OCI-LY1 (cell line): ENCODE measurements around the gene FLRT1.

Source experiments
- H2AFZ ChIP-seq: fragments of 200-600 bp; sonication (generic), shearing (Covaris generic); 2 replicates; pipeline ENCODE4 v1.6.0; 2014; ENCODE audit warnings: antibody characterized with exemption, mild to moderate bottlenecking, low read length
- H3F3A ChIP-seq: fragments of 200-600 bp; sonication (generic), shearing (Covaris generic); 2 replicates; pipeline ENCODE4 v1.6.0; 2014; ENCODE audit warnings: mild to moderate bottlenecking, antibody characterized with exemption, low read length, moderate library complexity; ENCODE audit not compliant: insufficient read depth
- H3K27ac ChIP-seq: fragments of 200-600 bp; sonication (generic); 2 replicates; pipeline ENCODE4 v1.5.1; 2014; ENCODE audit warnings: low read length, mixed run types, mild to moderate bottlenecking, low read depth; ENCODE audit not compliant: poor library complexity, severe bottlenecking
- H3K27me3 ChIP-seq: fragments of 200-600 bp; sonication (generic); 2 replicates; pipeline ENCODE4 v1.6.0; 2014; ENCODE audit warnings: antibody characterized with exemption, mild to moderate bottlenecking, low read length, moderate library complexity; ENCODE audit not compliant: insufficient read depth
- H3K36me3 ChIP-seq: fragments of 200-600 bp; sonication (generic); 2 replicates; pipeline ENCODE4 v1.6.1; 2014; ENCODE audit warnings: mild to moderate bottlenecking, antibody characterized with exemption, low read length, moderate library complexity, mixed read lengths; ENCODE audit not compliant: insufficient read depth
- H3K4me1 ChIP-seq: fragments of 200-600 bp; sonication (generic); 2 replicates; pipeline ENCODE4 v1.5.1; 2014; ENCODE audit warnings: mild to moderate bottlenecking, low read length, moderate library complexity; ENCODE audit not compliant: insufficient read depth, severe bottlenecking
- H3K4me2 ChIP-seq: fragments of 200-600 bp; sonication (generic), shearing (Covaris generic); 2 replicates; pipeline ENCODE4 v1.6.1; 2014; ENCODE audit warnings: low read length
- H3K4me3 ChIP-seq: fragments of 200-600 bp; sonication (generic); 2 replicates; pipeline ENCODE4 v1.5.1; 2014; ENCODE audit warnings: low read length, low read depth, mild to moderate bottlenecking, mixed read lengths; ENCODE audit not compliant: poor library complexity, severe bottlenecking
- H3K79me2 ChIP-seq: fragments of 200-600 bp; shearing (Covaris generic); 2 replicates; pipeline ENCODE4 v1.6.1; 2016; ENCODE audit warnings: mixed run types, low read length, mixed read lengths; ENCODE audit not compliant: insufficient read depth
- H3K9ac ChIP-seq: fragments of 200-600 bp; sonication (generic), shearing (Covaris generic); 2 replicates; pipeline ENCODE4 v1.6.1; 2014; ENCODE audit warnings: mild to moderate bottlenecking, low read length, mixed read lengths
- H3K9me2 ChIP-seq: fragments of 200-600 bp; sonication (generic), shearing (Covaris generic); 2 replicates; pipeline ENCODE4 v1.6.1; 2014; ENCODE audit warnings: low read depth, mild to moderate bottlenecking, low read length, mixed read lengths
- H3K9me3 ChIP-seq: fragments of 200-600 bp; shearing (Covaris generic); 2 replicates; pipeline ENCODE4 v1.6.1; 2014; ENCODE audit warnings: low read length, mixed read lengths
- H4K20me1 ChIP-seq: fragments of 200-600 bp; sonication (generic), shearing (Covaris generic); 2 replicates; pipeline ENCODE4 v1.6.0; 2016; ENCODE audit warnings: mild to moderate bottlenecking, low read length; ENCODE audit not compliant: insufficient read depth
- EZH2 ChIP-seq: fragments of 200-600 bp; sonication (generic), shearing (Covaris generic); IDR thresholded peaks from 2 replicates; pipeline ENCODE4 v1.8.0; 2017; ENCODE audit warnings: borderline replicate concordance, mixed run types, mild to moderate bottlenecking, antibody characterized with exemption, low read length, moderate library complexity, mixed read lengths
- TF ChIP-seq, protein P1 (sequence below): fragments of 200-600 bp; sonication (generic), shearing (Covaris generic); IDR thresholded peaks from 2 replicates; pipeline ENCODE4 v1.5.1; 2017; ENCODE audit warnings: mild to moderate bottlenecking, antibody characterized with exemption, low read length, moderate library complexity, mixed read lengths

FLRT1 gene

DNA sequence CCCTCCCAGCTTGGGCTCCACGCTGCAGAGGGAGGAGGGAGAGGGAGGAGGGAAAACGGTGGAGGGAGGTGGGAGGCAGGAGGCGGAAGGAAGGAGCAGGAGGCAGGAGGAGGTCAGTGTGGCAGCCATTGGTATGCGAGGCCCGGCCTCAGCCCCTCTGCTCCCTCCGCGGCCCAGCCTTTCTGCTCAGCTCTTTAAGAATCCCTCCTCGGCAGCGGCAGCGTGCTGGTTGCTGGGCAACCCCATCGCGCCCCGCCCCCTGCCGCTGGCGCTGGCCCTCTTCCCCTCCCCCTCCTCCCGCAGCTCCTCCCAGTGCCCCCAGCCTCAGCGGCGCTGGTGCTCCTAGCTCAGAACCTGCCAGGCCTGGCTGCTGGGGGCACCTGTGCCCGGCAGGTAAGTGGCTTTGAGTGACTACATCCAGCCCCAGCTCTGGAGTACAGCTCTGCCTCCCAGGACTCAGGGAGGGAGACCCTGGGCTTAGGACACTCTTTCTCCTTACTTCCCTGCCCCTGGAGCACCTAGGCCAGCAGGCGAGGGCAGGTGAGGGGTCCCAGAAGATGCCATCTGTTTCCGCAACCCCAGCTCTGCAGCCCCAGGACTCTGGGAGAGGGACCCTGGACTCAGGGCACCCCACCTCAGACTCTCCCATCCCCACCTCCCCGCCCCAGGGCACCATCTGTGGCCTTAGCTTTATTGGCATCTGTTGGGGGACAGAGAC lies 7.2 kb upstream of the FLRT1 start:
- H3K79me2 ChIP-seq: no peaks in the 10 kb centered on the region
- no peak overlapping the region for H3K4me3 ChIP-seq
- H4K20me1 ChIP-seq: no peaks in the 10 kb centered on the region
- H3K36me3 ChIP-seq: no peaks in the 10 kb centered on the region
- no peak overlapping the region for H3K27ac ChIP-seq
- H2AFZ ChIP-seq: no peak overlapping the region
- no peak overlapping the region for H3K4me2 ChIP-seq
- H3F3A ChIP-seq: no peaks in the 10 kb centered on the region
- no peaks in the 10 kb centered on the region for H3K9me3 ChIP-seq
- H3K9ac ChIP-seq: no peak overlapping the region
- TF ChIP-seq EZH2: no peak
- TF ChIP-seq, protein P1, sequence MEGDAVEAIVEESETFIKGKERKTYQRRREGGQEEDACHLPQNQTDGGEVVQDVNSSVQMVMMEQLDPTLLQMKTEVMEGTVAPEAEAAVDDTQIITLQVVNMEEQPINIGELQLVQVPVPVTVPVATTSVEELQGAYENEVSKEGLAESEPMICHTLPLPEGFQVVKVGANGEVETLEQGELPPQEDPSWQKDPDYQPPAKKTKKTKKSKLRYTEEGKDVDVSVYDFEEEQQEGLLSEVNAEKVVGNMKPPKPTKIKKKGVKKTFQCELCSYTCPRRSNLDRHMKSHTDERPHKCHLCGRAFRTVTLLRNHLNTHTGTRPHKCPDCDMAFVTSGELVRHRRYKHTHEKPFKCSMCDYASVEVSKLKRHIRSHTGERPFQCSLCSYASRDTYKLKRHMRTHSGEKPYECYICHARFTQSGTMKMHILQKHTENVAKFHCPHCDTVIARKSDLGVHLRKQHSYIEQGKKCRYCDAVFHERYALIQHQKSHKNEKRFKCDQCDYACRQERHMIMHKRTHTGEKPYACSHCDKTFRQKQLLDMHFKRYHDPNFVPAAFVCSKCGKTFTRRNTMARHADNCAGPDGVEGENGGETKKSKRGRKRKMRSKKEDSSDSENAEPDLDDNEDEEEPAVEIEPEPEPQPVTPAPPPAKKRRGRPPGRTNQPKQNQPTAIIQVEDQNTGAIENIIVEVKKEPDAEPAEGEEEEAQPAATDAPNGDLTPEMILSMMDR: no peak
- peaks cover 17% of the 10 kb centered on the region for H3K27me3 ChIP-seq
- no peaks in the 10 kb centered on the region for H3K9me2 ChIP-seq
- H3K4me1 ChIP-seq: no peaks in the 10 kb centered on the region

DNA sequence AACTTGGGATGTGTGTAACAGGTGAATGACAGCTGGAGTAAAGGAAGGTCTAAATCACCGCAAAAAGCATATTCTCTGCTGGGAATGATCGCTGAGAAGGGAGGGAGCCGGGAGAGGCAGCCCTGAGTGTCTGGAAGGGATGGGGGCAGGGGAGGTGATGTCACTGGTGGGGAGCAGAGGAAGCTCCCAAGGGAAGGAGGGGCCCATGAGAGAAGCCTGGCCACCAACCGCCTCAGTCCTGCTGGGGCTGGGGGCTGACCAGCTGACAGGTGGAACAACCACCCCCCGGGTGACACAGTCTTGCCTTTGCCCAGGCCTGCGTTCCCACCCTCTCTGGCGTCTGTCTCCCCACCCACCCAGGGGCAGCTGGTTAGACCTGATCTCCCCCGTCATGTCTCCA lies 6.0 kb upstream of the FLRT1 start:
- Histone ChIP-seq H3K9ac (no peak overlapping the region), H3K9me2 (no peaks in the 10 kb centered on the region), H3K9me3 (no peaks in the 10 kb centered on the region), H4K20me1 (no peaks in the 10 kb centered on the region), H3K4me1 (no peaks in the 10 kb centered on the region), H3K4me3 (no peak overlapping the region), H3K27ac (no peak overlapping the region), H3K36me3 (no peaks in the 10 kb centered on the region), H3K4me2 (no peak overlapping the region), H3K79me2 (no peaks in the 10 kb centered on the region), H3F3A (no peaks in the 10 kb centered on the region), H3K27me3 (peaks cover 17% of the 10 kb centered on the region; the same call in 1 of the 2 replicates), H2AFZ (no peak overlapping the region)
- TF ChIP-seq, protein P1: no peak
- TF ChIP-seq EZH2: no peak

DNA sequence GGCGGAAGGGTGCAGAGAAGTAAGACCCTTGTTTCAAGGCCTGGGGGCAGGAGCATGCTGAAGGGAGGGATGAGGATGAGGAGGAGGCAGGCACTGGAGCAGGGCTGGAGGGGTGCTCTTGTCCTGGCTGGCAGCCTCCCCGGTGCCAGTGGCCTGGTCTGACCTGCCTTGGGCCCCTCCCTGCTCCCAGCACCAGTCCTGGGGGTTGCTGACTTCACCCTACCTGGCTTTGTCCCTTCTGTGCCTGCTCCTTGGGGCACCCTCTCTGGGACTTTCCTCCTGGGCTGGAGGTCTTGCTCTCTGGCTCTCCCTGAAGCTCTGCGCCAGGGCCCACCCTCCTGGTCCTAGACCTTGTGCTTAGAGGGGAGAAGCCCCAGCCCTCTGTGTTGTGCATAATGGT lies 4.7 kb upstream of the FLRT1 start:
- Histone ChIP-seq H3K4me1 (no peaks in the 10 kb centered on the region), H3K79me2 (no peaks in the 10 kb centered on the region), H3K36me3 (no peaks in the 10 kb centered on the region), H3K9ac (no peak overlapping the region), H4K20me1 (no peaks in the 10 kb centered on the region), H3K27me3 (peaks cover 17% of the 10 kb centered on the region; the same call in 1 of the 2 replicates), H2AFZ (no peak overlapping the region), H3F3A (no peaks in the 10 kb centered on the region), H3K9me2 (no peaks in the 10 kb centered on the region), H3K27ac (no peak overlapping the region), H3K4me3 (no peak overlapping the region), H3K4me2 (no peak overlapping the region), H3K9me3 (no peaks in the 10 kb centered on the region)
- TF ChIP-seq, protein P1: no peak
- TF ChIP-seq EZH2: no peak
